ENCODE data around the gene OR10J1. TPM values are rescaled to one million over a fixed set of nuclear protein-coding genes. Genes with fewer than 3 reads are reported as not detected.

Gene OR10J1
- polyA plus RNA-seq, 1 donor (not counting 4 experiments of a cell fraction or from before 2014, with no cell fraction given), result not detected

DNA sequence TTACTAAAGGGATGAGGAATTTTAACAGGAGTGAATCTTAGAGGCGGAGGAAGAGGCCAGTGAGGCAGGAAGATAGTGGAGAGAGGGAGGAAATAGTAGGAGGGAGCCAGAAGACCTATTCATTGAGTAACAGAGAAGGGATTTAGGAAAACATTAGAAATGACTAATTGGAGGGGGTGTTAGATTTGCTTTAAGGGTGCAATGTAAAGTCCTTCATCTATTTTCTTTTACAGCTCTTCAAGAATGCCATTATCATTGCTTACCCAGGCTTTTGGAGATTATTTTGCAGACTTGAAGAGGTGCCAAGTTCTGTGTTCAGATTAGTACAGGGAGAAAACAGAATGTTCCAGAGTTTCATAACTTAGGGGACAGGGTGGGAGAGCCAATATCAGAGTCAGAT, 33.8 kb downstream of the OR10J1 start:
- Histone ChIP-seq H3K79me2 (ENCODE audit: control insufficient read depth, insufficient read depth, low read length) (no peaks in the 10 kb centered on the region), H3K4me3 (ENCODE audit: control insufficient read depth in 2 of 3, extremely low read depth in 1 of 3, insufficient read depth in 2 of 3, low read depth in 1 of 3, low read length in 3 of 3) (no peak overlapping the region), H3K4me2 (ENCODE audit: control insufficient read depth, extremely low read depth, insufficient read depth, low read depth, low read length) (no peak overlapping the region), H3K9me3 (ENCODE audit: control insufficient read depth, low read depth, low read length) (no peaks in the 10 kb centered on the region), H3K4me1 (ENCODE audit: control insufficient read depth, extremely low read depth, insufficient read depth, low read length) (no peaks in the 10 kb centered on the region), H4K20me1 (ENCODE audit: control insufficient read depth, extremely low read depth, insufficient read depth, low read length) (no peaks in the 10 kb centered on the region), H3K9me1 (ENCODE audit: control insufficient read depth, extremely low read depth, insufficient read depth, low read length) (no peaks in the 10 kb centered on the region), H3K9ac (ENCODE audit: control insufficient read depth, extremely low read depth, insufficient read depth, low read length) (no peak overlapping the region), H3K27me3 (ENCODE audit: control insufficient read depth, extremely low read depth, insufficient read depth, low read length) (no peaks in the 10 kb centered on the region), H3K27ac (ENCODE audit: control insufficient read depth, insufficient read depth, low read length) (no peak overlapping the region), H3K36me3 (ENCODE audit: control insufficient read depth in 2 of 2, extremely low read depth in 1 of 2, insufficient read depth in 2 of 2, low read length in 2 of 2) (no peaks in the 10 kb centered on the region), H2AFZ (ENCODE audit: control insufficient read depth, low read length) (no peak overlapping the region)
- dilution Hi-C loops (cut with MboI; ENCODE audit: extremely low pct_ligation_motif_present, low sequenced_read_pairs), result no loop called here
- TF ChIP-seq, protein P1, sequence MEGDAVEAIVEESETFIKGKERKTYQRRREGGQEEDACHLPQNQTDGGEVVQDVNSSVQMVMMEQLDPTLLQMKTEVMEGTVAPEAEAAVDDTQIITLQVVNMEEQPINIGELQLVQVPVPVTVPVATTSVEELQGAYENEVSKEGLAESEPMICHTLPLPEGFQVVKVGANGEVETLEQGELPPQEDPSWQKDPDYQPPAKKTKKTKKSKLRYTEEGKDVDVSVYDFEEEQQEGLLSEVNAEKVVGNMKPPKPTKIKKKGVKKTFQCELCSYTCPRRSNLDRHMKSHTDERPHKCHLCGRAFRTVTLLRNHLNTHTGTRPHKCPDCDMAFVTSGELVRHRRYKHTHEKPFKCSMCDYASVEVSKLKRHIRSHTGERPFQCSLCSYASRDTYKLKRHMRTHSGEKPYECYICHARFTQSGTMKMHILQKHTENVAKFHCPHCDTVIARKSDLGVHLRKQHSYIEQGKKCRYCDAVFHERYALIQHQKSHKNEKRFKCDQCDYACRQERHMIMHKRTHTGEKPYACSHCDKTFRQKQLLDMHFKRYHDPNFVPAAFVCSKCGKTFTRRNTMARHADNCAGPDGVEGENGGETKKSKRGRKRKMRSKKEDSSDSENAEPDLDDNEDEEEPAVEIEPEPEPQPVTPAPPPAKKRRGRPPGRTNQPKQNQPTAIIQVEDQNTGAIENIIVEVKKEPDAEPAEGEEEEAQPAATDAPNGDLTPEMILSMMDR (optimal IDR thresholded peaks at IDR 0.05 in 1 of 3, IDR thresholded peaks at IDR 0.05 in 1 of 3, conservative IDR thresholded peaks at IDR 0.05 in 1 of 3; ENCODE audit: extremely low read depth in 1 of 3, insufficient read depth in 2 of 3, low read length in 3 of 3), result no peak
- no peak for TF ChIP-seq EZH2 (IDR thresholded peaks at IDR 0.05; ENCODE audit: low read length)
- DNase-seq (ENCODE audit: low read depth, low spot score) (no peak), FAIRE-seq (no peak)

DNA sequence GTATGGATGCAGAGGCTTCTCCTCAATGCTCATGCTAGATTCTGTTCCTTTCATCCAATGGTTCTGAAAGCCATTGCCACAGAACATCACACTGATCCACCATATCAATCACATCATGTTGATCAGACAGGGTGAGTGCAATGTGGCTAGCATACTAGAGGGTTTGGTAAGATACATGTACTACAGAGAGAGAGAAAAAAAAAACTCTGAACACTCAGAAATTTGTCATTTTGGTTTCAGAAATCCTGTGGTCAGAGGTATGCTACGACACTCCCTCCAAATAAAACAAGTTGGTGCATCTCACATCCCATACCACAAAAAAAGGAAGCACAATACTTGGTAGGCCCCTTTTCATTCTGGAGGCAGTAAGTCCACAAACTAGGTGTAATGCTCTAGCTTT, 35.4 kb downstream of the OR10J1 start:
- H4K20me1 ChIP-seq (ENCODE audit: control insufficient read depth, extremely low read depth, insufficient read depth, low read length), result no peaks in the 10 kb centered on the region
- H3K27ac ChIP-seq (ENCODE audit: control insufficient read depth, insufficient read depth, low read length), result no peak overlapping the region
- no peak for DNase-seq (ENCODE audit: low read depth, low spot score)
- H3K4me1 ChIP-seq (ENCODE audit: control insufficient read depth, extremely low read depth, insufficient read depth, low read length), result no peaks in the 10 kb centered on the region
- H2AFZ ChIP-seq (ENCODE audit: control insufficient read depth, low read length), result no peak overlapping the region
- no peaks in the 10 kb centered on the region for H3K36me3 ChIP-seq (ENCODE audit: control insufficient read depth in 2 of 2, extremely low read depth in 1 of 2, insufficient read depth in 2 of 2, low read length in 2 of 2)
- dilution Hi-C loops (cut with MboI; ENCODE audit: extremely low pct_ligation_motif_present, low sequenced_read_pairs), result no loop called here
- TF ChIP-seq, protein P1 (optimal IDR thresholded peaks at IDR 0.05 in 1 of 3, IDR thresholded peaks at IDR 0.05 in 1 of 3, conservative IDR thresholded peaks at IDR 0.05 in 1 of 3; ENCODE audit: extremely low read depth in 1 of 3, insufficient read depth in 2 of 3, low read length in 3 of 3), result no peak
- no peak overlapping the region for H3K4me2 ChIP-seq (ENCODE audit: control insufficient read depth, extremely low read depth, insufficient read depth, low read depth, low read length)
- no peaks in the 10 kb centered on the region for H3K79me2 ChIP-seq (ENCODE audit: control insufficient read depth, insufficient read depth, low read length)
- no peaks in the 10 kb centered on the region for H3K9me3 ChIP-seq (ENCODE audit: control insufficient read depth, low read depth, low read length)
- H3K9me1 ChIP-seq (ENCODE audit: control insufficient read depth, extremely low read depth, insufficient read depth, low read length), result no peaks in the 10 kb centered on the region
- no peaks in the 10 kb centered on the region for H3K27me3 ChIP-seq (ENCODE audit: control insufficient read depth, extremely low read depth, insufficient read depth, low read length)
- no peak overlapping the region for H3K9ac ChIP-seq (ENCODE audit: control insufficient read depth, extremely low read depth, insufficient read depth, low read length)
- H3K4me3 ChIP-seq (ENCODE audit: control insufficient read depth in 2 of 3, extremely low read depth in 1 of 3, insufficient read depth in 2 of 3, low read depth in 1 of 3, low read length in 3 of 3), result no peak overlapping the region
- no peak for FAIRE-seq

All from keratinocyte (primary cell).